ENCODE data around the gene HECW1. TPM values are rescaled to one million over a fixed set of nuclear protein-coding genes. Genes with fewer than 3 reads are reported as not detected.
A peak's percentile ranks its signal among the peaks of the same experiment; 100 is the strongest.

The HECW1 gene
- total RNA-seq, 4 donors from 2014 or later: 1.2 to 3.9 (median 2.0) TPM

DNA sequence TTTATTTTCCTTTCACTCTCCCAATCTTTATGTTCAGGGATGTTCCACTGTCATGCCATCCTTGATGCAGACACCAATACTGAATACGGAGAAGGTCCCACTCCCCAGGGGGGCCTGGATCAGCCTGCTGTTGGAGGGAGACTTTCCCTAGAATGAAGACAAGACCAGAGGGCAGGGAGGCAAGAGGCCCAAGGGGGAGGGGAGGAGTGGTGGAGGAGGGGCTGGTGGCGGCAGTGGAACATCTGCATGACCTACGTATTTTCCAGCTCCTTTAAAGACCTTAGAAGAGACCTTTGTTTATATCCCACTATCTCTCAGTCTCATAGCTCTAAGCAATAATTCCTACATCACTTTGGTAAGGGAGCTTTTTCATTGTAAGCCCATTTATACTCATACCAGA is 183.0 kb downstream of the HECW1 start:
- peaks cover 0 to 5% of the 10 kb centered on the region in 2 donors for H3K4me1 ChIP-seq
- intact Hi-C loops (cut with DNase I; ENCODE audit: low total_unique reads) (no loop called here), in situ Hi-C loops (cut with MboI; ENCODE audit: low sequenced_read_pairs in 4 of 4) (no loop called here)
- DNase-seq (no peak), ATAC-seq (no peak)
- H3K27ac ChIP-seq: no peak overlapping the region
- no peak overlapping the region for H3K4me3 ChIP-seq
- no peaks in the 10 kb centered on the region for H3K9me3 ChIP-seq
- no peaks in the 10 kb centered on the region for H3K27me3 ChIP-seq
- no peaks in the 10 kb centered on the region for H3K36me3 ChIP-seq
- TF ChIP-seq CTCF (IDR thresholded peaks at IDR 0.05 in 4 of 5, conservative IDR thresholded peaks at IDR 0.05 in 1 of 5) (no peak), POLR2A (IDR thresholded peaks at IDR 0.05) (no peak)

DNA sequence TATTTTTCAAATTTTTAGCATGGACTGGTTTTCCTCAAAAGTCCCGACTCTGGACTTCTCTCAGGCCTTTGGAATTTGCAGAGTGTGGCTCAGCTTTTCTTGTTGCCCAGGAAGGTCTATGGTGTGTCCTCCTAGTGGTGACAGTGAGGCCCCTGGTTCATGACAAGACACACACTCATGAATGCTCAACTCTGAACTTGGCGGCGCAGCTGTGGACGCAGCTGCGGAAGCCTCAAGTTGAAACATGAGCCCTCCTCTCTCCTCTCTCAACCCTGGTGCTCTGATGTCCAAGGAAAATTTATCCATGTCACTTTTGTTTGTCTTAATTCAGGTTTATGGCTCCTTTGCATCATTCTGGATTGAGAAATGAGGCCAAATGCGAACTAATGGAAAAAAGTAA is 183.9 kb downstream of the HECW1 start:
- Histone ChIP-seq H3K9me3 (no peaks in the 10 kb centered on the region), H3K27ac (no peak overlapping the region), H3K36me3 (no peaks in the 10 kb centered on the region), H3K4me1 (peaks cover 0 to 5% of the 10 kb centered on the region in 2 donors), H3K27me3 (no peaks in the 10 kb centered on the region), H3K4me3 (no peak overlapping the region)
- TF ChIP-seq POLR2A (IDR thresholded peaks at IDR 0.05): no peak
- TF ChIP-seq CTCF (IDR thresholded peaks at IDR 0.05 in 4 of 5, conservative IDR thresholded peaks at IDR 0.05 in 1 of 5): no peak
- peak; percentile 54 to 65 for ATAC-seq
- DNase-seq: no peak
- intact Hi-C loops (cut with DNase I; ENCODE audit: low total_unique reads): no loop called here
- in situ Hi-C loops (cut with MboI; ENCODE audit: low sequenced_read_pairs in 4 of 4): no loop called here

DNA sequence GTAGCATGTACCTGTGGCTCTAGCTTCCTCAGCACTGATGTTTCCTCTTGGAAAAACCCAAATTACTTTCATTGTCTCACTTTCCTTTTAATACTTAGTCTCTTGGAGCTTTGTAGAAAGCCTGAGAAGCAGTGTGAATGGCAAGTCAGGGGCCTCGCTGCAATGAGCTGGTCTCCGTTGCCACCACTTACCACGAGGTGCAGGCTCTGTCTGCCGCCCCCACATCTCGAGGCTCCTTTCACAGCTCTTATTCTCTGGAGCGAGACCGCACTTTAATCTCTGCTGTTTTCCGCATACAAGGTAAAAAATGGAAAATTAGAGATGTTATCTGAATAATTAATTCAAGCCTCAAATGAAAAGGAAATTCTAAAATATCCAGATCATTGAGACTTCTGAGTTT is 186.2 kb downstream of the HECW1 start:
- Histone ChIP-seq H3K9me3 (no peaks in the 10 kb centered on the region), H3K27me3 (peaks cover 0 to 3% (median 0%) of the 10 kb centered on the region in 3 donors), H3K36me3 (no peaks in the 10 kb centered on the region), H3K4me1 (peaks cover 0 to 5% of the 10 kb centered on the region in 2 donors), H3K4me3 (no peak overlapping the region), H3K27ac (no peak overlapping the region)
- TF ChIP-seq CTCF (IDR thresholded peaks at IDR 0.05 in 4 of 5, conservative IDR thresholded peaks at IDR 0.05 in 1 of 5) (no peak), POLR2A (IDR thresholded peaks at IDR 0.05) (no peak)
- in situ Hi-C loops (cut with MboI; ENCODE audit: low sequenced_read_pairs in 4 of 4): no loop called here
- intact Hi-C loops (cut with DNase I; ENCODE audit: low total_unique reads): no loop called here
- DNase-seq (no peak), ATAC-seq (no peak)

GRCh38 chr7:43300121-43300520 is 187.7 kb downstream of the HECW1 start:
- in situ Hi-C loops (cut with MboI; ENCODE audit: low sequenced_read_pairs in 4 of 4): no loop called here
- no peaks in the 10 kb centered on the region for H3K9me3 ChIP-seq
- no peak for ATAC-seq
- H3K36me3 ChIP-seq: no peaks in the 10 kb centered on the region
- peaks cover 0 to 3% (median 0%) of the 10 kb centered on the region in 3 donors for H3K27me3 ChIP-seq
- no peak overlapping the region for H3K4me3 ChIP-seq
- H3K4me1 ChIP-seq: no peaks in the 10 kb centered on the region
- DNase-seq: no peak
- intact Hi-C loops (cut with DNase I; ENCODE audit: low total_unique reads): no loop called here
- TF ChIP-seq CTCF (IDR thresholded peaks at IDR 0.05 in 4 of 5, conservative IDR thresholded peaks at IDR 0.05 in 1 of 5) (no peak), POLR2A (IDR thresholded peaks at IDR 0.05) (no peak)
- H3K27ac ChIP-seq: no peak overlapping the region

DNA sequence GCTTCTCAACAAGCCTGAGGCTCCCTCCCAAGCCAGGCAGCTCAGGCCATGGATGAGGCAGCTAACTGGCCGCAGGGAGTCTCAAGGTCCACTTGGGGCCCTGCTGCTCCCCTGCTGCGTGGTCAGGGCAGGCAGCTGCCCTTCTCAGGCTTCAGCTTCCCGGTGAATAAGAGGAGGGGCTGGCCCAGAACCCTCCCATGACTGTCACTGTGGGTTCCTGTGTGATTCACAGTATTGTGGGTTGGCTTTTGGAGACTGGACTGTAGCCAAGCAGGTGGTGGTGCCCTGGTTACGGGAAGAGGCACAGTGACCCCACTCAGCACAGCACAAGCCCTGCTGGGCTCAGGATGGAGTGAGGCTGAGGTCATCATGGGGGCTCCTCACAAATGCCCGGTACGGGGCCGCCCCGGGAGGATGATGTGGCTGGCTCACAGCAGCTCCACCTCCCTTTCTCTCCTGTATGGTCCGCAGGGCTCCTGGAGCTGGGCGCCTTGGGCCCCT is 189.8 kb downstream of the HECW1 start:
- H3K27ac ChIP-seq: no peak overlapping the region
- H3K4me1 ChIP-seq: no peaks in the 10 kb centered on the region
- intact Hi-C loops (cut with DNase I; ENCODE audit: low total_unique reads): no loop called here
- no peaks in the 10 kb centered on the region for H3K9me3 ChIP-seq
- TF ChIP-seq CTCF (IDR thresholded peaks at IDR 0.05 in 4 of 5, conservative IDR thresholded peaks at IDR 0.05 in 1 of 5) (no peak), POLR2A (IDR thresholded peaks at IDR 0.05) (no peak)
- no peaks in the 10 kb centered on the region for H3K36me3 ChIP-seq
- H3K4me3 ChIP-seq: no peak overlapping the region
- in situ Hi-C loops (cut with MboI; ENCODE audit: low sequenced_read_pairs in 4 of 4): no loop called here
- ATAC-seq (no peak), DNase-seq (no peak)
- peaks cover 0 to 3% (median 0%) of the 10 kb centered on the region in 3 donors for H3K27me3 ChIP-seq
